HG03432 (cell line): Measurements from ENCODE around the gene PER3.

Experiments used
- ATAC-seq: cut with Tn5 transposase; IDR thresholded peaks from one replicate; pipeline ENCODE4 v1.9.1; 2021; ENCODE audit warnings: mild to moderate bottlenecking, moderate library complexity; ENCODE audit not compliant: unreplicated experiment

PER3 gene

DNA sequence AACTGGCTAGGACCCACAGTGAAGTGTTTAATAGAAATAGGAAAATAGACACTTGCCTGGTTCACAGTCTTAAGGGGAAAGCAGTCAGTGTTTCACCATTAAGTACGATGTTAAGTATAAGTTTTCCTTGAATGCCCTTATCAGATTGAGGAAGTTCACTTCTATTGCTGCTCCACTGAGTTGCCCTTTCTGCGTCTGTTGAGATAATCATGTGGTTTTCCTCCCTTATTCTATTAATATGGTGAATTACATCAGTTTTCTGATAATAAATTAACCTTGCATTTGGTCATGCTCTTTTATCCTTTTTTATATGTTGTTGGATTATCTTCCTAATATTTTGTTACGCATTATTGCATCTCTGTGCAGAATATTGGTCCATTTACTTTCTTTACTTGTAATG is 47.4 kb downstream of the PER3 start:
- ATAC-seq, result no peak

- ATAC-seq, result no peak
Measured at GRCh38 chr1:7833035-7833434, 48.9 kb downstream of the PER3 start.

DNA sequence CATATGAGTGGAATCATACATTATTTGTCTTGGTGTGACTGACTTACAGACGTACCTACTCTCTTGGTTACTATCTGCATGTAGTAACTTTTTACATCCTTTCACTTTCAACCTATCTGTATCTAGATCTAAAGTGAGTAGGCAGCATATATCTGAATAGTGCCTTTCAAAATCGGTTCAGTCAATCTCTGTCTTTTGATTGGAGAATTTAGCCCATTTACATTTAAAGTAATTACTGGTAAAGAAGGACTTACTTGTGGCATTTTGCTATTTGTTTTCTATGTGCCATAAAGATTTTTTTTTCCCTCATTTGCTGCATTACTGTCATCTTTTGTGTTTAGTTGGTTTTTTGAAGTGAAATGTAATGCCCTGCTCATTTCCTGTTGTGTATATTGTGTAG is 54.6 kb downstream of the PER3 start:
- ATAC-seq, result no peak

DNA sequence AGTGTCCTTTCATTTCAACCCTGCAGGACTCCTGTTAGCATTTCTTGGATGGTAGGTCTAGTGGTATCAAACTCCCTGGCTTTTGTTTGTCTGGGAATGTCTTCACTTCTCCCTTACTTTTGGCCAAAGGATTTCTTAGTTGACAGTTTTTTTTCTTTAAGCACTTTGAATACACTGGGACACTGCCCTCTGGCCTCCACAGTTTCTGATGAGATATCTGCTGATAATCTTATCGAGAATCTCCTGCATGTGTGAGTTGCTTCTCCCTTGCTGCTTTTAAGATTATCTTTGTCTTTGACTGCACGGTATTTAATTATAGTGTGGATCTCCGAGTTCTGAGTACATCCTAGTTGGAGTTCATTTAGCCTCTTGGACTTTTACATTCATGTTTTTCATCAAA is 55.4 kb downstream of the PER3 start:
- no peak for ATAC-seq

GRCh38 chr1:7842517-7842916 is 58.4 kb downstream of the PER3 start:
- no peak for ATAC-seq

GRCh38 chr1:7845761-7846160 is 61.7 kb downstream of the PER3 start:
- ATAC-seq, result no peak

DNA sequence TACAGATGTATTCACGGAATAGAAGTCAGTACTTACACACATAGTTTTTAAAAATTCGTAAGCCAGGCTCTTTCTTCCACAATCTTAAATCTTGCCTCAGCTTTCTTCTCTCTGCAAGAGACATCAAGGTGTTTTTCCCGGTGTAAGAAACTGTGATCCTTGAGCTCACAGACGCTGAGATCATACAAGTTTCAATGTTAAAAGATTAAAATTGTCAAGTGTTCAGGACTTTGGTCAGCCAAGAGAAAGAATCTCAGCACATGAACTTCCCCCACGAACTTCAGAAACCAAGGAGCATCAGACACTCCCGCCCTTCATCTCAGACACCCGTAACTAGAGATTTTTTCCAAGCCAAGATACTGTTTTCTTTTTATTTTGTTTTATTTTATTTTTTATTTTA is 62.6 kb downstream of the PER3 start:
- ATAC-seq, result no peak

- ATAC-seq, result no peak
Measured at GRCh38 chr1:7847599-7847998, 63.5 kb downstream of the PER3 start.

DNA sequence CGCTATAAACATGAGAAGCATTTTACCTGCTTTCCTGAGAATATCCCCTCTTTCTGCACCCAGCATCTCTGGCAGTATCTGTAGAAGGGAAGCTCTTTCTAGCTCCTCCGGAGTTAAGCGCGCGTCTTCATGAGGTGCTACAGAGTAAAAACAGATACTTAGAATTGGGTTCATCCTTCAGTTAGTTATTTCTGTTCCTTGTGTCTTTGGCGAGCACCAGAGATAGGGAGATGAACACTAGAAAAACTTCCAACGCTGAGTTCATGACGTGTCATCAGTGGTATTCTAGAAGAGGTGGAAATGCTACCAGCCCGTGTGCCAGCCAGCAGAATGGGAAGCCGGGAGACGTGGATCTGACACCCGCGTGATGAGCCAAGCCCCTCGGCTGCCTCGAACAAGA is 66.7 kb downstream of the PER3 start:
- ATAC-seq, result no peak

DNA sequence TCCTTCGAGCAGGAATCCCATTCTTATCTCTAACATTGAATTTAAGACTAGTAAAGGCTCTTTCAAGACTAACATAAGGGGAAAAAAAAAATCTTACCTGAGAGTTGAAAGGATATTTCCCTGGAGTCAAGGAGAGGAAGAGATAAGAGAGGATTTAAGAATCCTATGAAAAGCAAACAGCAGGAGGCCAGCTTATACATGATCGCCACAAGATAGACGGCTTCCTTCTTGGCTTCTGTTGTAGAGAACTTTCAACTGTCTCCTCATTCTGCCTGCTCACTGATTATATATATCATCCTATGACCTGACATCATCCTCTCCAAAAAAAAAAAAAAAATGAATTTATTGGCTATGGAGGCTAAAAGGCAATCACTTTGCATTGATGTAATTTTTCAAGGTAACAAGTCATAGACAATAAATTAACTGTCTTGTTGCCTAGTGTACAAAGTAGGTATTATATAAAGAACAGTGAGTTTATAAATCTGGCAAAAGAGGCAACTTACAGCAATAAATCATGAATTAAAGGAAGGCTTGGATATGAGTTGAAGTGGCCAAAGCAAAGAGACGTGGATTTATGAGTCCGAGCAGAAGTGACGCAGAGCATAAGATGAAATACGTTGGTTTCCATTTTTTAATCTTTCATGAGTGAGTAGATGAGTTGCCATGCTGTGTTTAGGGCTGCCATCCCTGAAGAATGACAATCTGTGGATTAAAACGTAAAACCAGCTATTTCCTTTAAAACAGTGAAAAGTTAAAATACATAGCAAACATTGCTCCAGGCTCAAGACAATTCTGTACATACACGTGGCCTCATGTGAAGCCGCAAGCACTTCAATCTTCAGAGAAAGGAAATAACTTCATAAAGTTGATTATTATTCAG is 69.0 kb downstream of the PER3 start, which contains the start of gene UTS2:
Gene UTS2, minus strand, starts transcription at position 262 of the 880 bp plus-strand sequence. Its CDS starts 62 bp downstream, at position 200.
- ATAC-seq, result no peak

- ATAC-seq, result no peak
Measured at GRCh38 chr1:7853684-7854026, 69.6 kb downstream of the PER3 start.

DNA sequence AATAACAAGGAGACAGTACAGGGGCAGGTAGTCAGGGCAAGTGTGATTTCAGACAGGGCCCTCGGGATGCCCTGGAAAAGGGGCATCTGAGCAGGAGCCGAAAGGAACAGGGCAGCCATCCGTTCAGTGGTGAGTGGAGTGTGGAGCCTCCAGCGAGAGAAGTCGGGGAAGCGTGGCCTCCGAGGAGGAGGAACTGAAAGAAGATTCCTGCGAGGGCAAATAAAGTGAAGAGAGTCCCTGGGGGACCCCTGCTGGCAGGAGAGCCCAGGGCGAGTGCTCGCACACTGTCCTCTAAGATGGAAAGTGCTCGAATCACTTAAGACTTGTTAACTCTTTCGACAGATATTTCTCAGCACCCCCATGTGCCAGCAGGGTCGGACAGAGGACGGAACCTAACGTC is 72.3 kb downstream of the PER3 start:
- no peak for ATAC-seq

DNA sequence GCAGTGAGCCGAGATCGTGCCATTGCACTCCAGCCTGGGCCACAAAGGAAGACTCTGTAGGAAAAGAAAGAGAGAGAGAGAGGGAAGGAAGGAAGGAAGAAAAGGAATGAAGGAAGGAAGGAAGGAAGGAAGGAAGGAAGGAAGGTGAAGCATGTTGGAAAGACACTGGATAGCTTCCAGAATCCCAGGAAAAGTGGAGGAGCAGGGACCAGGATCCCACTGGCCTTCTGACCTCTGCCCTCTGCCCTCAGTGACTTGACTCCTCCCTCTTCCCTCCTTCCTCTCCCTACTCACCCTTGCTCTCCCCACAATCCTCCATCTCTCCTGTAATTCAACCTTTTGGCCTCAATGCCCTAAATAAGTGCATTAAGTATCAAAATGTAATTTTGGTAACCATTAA is 72.9 kb downstream of the PER3 start:
- ATAC-seq, result no peak

GRCh38 chr1:7857985-7858384 is 73.9 kb downstream of the PER3 start:
- ATAC-seq, result no peak

DNA sequence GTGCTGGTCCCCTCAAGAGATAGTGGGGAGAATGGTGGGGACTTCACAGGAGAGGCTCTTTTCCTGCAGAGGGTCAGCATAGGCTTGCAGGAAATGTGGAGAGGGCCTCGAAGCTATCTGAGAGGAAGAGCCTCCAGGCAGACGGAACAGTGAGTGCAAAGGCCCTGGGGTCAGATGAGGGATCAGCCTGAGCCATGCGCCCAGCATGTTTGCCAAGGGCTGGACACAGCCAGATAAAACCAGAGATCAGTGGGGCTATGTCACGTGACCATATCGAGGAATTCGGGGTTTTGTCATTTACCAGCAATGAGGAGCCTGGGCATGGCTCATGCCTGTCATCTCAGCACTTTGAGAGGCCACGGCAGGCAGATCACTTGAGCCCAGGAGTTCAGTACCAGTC is 75.3 kb downstream of the PER3 start:
- no peak for ATAC-seq

GRCh38 chr1:7860130-7860529 is 76.0 kb downstream of the PER3 start:
- no peak for ATAC-seq

DNA sequence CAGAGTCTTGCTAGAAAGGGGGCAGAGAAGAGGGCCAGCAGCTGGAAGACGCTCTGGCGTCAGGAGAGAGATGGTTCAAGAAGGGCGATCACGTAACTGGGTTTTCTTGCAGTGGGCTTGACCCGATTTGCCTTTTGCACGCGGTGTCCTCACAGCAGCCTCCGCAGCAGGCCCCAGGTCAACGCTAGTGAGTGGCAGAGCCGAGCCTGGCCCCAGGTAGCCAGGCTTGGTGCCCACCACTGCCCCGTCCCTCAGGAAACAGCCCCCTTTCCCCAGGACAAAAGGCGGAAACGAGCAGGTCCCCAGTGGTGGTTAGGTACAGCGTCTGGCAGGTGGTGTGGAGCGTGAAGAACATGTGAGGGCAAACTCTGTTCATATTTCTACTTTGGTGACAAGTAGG is 77.4 kb downstream of the PER3 start:
- ATAC-seq, result no peak

DNA sequence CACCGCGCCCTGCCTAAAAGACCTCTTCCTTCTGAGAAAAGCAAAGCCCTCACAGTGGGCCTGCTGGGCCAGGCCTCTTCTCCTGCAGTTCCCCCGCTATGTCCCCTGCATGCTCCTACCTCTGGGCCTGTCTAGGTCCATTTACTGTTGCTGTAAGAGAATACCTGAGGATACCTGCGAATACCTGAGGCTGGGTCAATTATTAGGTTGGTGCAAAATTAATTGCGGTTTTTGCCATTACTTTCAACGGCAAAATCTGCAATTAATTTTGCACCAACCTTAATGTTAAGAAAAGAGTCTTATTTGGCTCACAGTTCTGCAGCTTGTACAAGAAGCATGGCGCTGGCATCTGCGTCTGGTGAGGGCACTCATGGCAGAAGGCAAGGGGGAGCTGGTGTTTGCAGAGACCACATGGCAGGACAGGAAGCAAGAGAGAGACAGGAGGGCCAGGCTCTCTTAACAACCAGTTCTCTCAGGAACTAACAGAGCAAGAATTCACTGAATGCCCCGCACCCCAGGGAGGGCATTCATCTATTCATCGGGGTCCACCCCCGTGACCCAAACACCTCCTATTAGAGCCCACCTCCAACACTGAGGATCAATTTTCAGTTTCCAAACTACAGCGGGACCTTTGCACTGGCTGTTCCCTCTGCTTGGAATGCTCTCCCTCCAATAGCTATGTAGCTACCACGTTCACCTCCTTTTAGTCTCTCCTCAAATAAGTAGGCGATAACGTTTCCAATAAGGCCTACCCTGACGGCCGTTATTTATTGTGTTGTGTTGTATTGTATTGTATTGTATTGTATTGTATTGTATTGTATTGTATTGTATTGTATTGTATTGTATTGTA is 78.3 kb downstream of the PER3 start:
- ATAC-seq, result no peak

DNA sequence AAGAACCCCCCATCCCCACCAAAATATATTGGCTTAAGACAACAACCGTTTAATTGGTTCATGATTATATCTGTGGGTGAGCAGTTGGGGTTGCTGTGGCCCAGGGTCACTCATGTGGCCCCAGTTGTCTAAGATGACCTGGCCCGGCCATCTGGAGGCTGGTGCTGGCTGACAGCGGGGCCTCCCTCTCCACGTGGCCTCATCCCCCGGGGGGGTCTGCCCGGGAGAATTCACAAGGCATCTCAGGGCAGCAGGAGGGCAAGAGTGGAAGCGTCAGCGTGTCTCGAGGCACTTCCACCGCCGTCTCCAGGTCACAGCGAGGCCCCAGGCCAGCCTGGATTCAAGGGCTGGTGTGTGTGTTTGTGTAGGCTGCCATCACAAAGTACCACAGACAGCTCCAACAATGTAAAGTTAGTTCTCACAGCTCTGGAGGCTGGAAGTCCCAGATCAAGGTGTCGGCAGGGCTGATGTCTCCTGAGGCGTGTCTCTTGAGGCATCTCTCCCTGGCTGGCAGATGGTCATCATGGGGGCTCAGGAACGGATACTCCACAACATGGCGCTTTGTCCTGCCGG is 79.8 kb downstream of the PER3 start:
- ATAC-seq, result no peak

GRCh38 chr1:7865978-7866377 is 81.9 kb downstream of the PER3 start:
- ATAC-seq, result no peak

GRCh38 chr1:7868070-7868780 is 84.1 kb downstream of the PER3 start:
- ATAC-seq, result no peak
